Measurements from ENCODE around the gene KIF4A.
A peak's percentile ranks its signal among the peaks of the same experiment; 100 is the strongest.

KIF4A gene

DNA sequence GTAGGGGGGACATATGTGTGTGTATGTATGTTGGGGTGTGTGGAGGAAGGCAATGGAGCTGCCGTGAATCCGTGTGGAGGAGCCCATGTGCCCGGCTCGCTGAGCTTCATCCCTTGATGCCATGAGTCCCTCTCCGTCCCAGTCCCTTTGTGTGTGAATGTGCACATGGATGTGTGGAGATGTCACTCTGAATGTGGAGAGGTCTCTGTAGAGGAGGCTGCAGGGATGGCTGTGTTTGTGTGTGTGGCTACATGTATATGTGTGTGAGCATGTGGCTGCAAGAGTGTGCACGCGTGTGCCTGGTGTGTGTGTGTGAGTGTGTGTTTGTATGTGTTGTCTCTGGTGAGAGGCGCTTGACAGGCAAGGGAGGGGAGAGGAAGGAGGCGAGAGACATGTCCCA lies 156.0 kb downstream of the KIF4A start:
- Histone ChIP-seq H3K9me3 (ENCODE audit: control insufficient read depth, low read length) (no peaks in the 10 kb centered on the region), H3K9ac (ENCODE audit: low read length) (no peak overlapping the region), H3K79me1 (replicated peaks; ENCODE audit: low read length, poor library complexity, severe bottlenecking) (no peaks in the 10 kb centered on the region), H3K4me1 (ENCODE audit: control insufficient read depth, insufficient read depth, low read depth, low read length) (peaks cover 2% of the 10 kb centered on the region), H2BK12ac (ENCODE audit: low read length in 2 of 2) (no peak overlapping the region), H2BK15ac (ENCODE audit: low read depth, poor library complexity, severe bottlenecking) (no peak overlapping the region), H2BK120ac (ENCODE audit: low read depth, low read length) (no peak overlapping the region), H3K14ac (ENCODE audit: low read length in 2 of 2) (no peak overlapping the region), H3K27ac (ENCODE audit: low read length, poor library complexity, severe bottlenecking) (no peak overlapping the region), H4K91ac (ENCODE audit: low read length) (no peak overlapping the region), H3K27me3 (ENCODE audit: control insufficient read depth in 1 of 2, insufficient read depth in 1 of 2, low read length in 2 of 2) (peaks cover 39 to 77% of the 10 kb centered on the region in 2 experiments), H3K23ac (ENCODE audit: low read length in 2 of 2) (no peak overlapping the region), H4K8ac (ENCODE audit: low read length) (no peak overlapping the region), H3K4ac (ENCODE audit: low read depth in 1 of 2, low read length in 2 of 2) (no peak overlapping the region), H2BK5ac (ENCODE audit: low read depth, low read length, poor library complexity, severe bottlenecking) (no peak overlapping the region), H2AFZ (ENCODE audit: low read depth, low read length) (no peak overlapping the region), H3K36me3 (ENCODE audit: control insufficient read depth in 1 of 2, insufficient read depth in 2 of 2, low read depth in 1 of 2, low read length in 2 of 2) (no peaks in the 10 kb centered on the region), H3K18ac (ENCODE audit: low read depth in 1 of 2, low read length in 2 of 2) (no peak overlapping the region), H2AK5ac (ENCODE audit: low read length, severe bottlenecking) (no peak overlapping the region), H3K4me3 (ENCODE audit: insufficient read depth in 1 of 2, low read depth in 1 of 2, low read length in 2 of 2) (no peak overlapping the region), H3K4me2 (ENCODE audit: low read length, poor library complexity, severe bottlenecking) (no peak overlapping the region)
- WGBS: 93% methylated on average over 8 of the region's 9 CpGs
- no peak for DNase-seq

DNA sequence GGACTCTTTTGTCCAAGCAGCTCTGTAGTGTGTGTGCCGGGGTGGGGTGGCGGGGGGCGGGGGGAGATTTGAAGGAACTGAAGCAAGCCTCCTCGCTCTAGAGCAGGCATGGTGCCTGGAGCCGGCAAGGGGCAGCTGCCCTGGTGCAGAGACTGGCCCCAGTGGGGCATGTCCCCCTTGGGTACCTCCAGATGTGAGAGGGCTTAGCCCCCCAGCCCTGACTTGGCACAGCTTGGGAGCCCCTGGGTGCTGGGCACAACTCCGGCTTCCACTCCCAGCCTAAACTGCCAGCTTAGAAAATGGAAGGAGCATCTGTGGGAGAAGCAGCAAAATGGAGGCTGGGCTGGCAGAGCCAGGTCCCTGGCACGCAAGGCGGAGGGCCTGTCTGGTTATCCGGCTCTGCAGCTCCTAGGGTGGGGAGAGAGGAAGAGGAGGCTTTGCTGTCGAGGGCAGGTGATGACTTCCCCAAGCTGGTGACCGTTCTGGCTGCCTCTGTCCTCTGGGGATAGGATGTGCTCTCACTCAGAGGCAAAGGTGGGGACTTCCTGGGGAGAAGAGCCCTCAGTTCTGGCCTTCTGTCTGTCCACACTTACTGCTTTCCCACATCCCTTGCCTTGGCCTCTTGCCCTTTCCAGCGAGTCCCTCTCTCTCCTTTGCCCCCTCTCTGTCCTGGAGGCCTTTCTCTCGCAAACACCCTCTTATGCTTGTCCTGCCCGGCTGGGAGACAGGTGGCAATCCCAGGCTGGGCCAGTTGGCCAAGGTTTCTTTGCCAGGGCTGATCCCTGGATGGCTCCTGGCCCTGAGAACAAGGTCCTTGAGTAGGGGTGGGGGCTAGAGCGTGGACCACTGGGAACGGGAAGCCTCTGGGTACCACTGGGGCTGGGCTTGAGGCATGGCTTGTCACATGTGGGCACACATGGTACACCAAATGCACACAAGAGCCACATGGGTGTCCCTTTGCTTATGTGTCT lies 156.8 kb downstream of the KIF4A start:
- Histone ChIP-seq H3K4me3 (ENCODE audit: insufficient read depth in 1 of 2, low read depth in 1 of 2, low read length in 2 of 2) (no peak overlapping the region), H2AFZ (ENCODE audit: low read depth, low read length) (no peak overlapping the region), H2BK15ac (ENCODE audit: low read depth, poor library complexity, severe bottlenecking) (no peak overlapping the region), H3K23ac (ENCODE audit: low read length in 2 of 2) (no peak overlapping the region), H3K4ac (ENCODE audit: low read depth in 1 of 2, low read length in 2 of 2) (no peak overlapping the region), H3K36me3 (ENCODE audit: control insufficient read depth in 1 of 2, insufficient read depth in 2 of 2, low read depth in 1 of 2, low read length in 2 of 2) (no peaks in the 10 kb centered on the region), H3K4me1 (ENCODE audit: control insufficient read depth, insufficient read depth, low read depth, low read length) (peaks cover 2% of the 10 kb centered on the region), H3K4me2 (ENCODE audit: low read length, poor library complexity, severe bottlenecking) (no peak overlapping the region), H3K27me3 (ENCODE audit: control insufficient read depth in 1 of 2, insufficient read depth in 1 of 2, low read length in 2 of 2) (peaks cover 36 to 73% of the 10 kb centered on the region in 2 experiments), H4K91ac (ENCODE audit: low read length) (no peak overlapping the region), H2AK5ac (ENCODE audit: low read length, severe bottlenecking) (no peak overlapping the region), H3K79me1 (replicated peaks; ENCODE audit: low read length, poor library complexity, severe bottlenecking) (no peaks in the 10 kb centered on the region), H3K14ac (ENCODE audit: low read length in 2 of 2) (no peak overlapping the region), H4K8ac (ENCODE audit: low read length) (no peak overlapping the region), H2BK12ac (ENCODE audit: low read length in 2 of 2) (no peak overlapping the region), H3K9ac (ENCODE audit: low read length) (no peak overlapping the region), H3K9me3 (ENCODE audit: control insufficient read depth, low read length) (no peaks in the 10 kb centered on the region), H3K18ac (ENCODE audit: low read depth in 1 of 2, low read length in 2 of 2) (no peak overlapping the region), H3K27ac (ENCODE audit: low read length, poor library complexity, severe bottlenecking) (no peak overlapping the region), H2BK5ac (ENCODE audit: low read depth, low read length, poor library complexity, severe bottlenecking) (no peak overlapping the region), H2BK120ac (ENCODE audit: low read depth, low read length) (no peak overlapping the region)
- 90% methylated on average over 7 of the region's 16 CpGs for WGBS
- no peak for DNase-seq

DNA sequence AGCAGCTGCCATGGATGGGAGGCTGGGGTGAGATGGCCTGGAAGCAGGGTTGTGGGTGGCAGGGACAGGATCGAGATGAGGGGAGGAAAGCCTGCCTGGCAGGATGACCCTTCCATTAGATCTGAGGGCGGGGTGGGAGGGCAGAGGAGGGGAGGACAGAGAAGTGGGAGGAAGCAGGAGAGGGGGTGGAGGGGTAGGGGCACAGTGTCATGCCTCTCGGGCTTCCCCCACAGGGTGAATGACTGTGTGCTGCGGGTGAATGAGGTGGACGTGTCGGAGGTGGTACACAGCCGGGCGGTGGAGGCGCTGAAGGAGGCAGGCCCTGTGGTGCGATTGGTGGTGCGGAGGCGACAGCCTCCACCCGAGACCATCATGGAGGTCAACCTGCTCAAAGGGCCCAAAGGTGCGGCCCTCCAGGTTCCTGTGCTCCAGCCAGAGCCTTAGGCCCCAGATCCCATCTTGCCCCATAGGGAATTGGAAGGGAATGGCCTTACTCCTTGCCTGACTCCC lies 159.6 kb downstream of the KIF4A start:
- WGBS: 90% methylated on average over 5 of the region's 14 CpGs
- H2BK12ac ChIP-seq (ENCODE audit: low read length in 2 of 2): no peak overlapping the region
- H2BK120ac ChIP-seq (ENCODE audit: low read depth, low read length): no peak overlapping the region

DNA sequence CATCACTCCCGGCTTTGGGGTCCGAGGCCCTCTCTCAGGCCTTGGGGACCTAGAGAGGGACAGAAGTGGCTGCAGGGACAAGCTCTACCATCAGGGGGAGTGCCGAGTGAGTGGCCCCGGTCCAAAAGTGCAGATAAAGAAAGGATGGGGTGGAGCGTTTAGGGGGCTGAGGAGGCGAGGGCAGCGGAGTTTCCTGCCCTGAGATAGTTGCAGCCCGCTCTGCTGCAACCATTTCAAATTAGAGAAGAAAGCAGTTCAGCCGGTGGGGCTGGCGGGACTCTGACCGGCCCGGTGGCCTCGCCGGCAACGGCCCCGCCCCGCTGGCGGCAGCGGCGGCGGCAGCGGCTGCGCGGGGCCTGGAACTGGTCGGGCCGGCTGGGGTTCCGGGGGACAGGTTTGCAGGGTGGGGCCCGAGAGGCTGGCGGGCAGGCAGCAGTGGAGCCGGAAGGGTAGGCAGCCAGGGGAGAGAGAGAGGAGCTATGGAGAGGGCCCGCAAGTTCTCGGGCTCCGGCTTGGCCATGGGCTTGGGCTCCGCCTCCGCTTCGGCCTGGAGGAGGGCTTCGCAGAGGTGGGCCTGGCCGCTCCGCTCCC lies 162.3 kb downstream of the KIF4A start:
- peak overlapping the region; percentile 19 for H2BK5ac ChIP-seq (ENCODE audit: low read depth, low read length, poor library complexity, severe bottlenecking)
- no peaks in the 10 kb centered on the region for H3K9me3 ChIP-seq (ENCODE audit: control insufficient read depth, low read length)
- no peaks in the 10 kb centered on the region for H3K79me1 ChIP-seq (replicated peaks; ENCODE audit: low read length, poor library complexity, severe bottlenecking)
- H2AFZ ChIP-seq (ENCODE audit: low read depth, low read length): no peak overlapping the region
- H2BK120ac ChIP-seq (ENCODE audit: low read depth, low read length): peak overlapping the region; percentile 49
- H3K27me3 ChIP-seq (ENCODE audit: control insufficient read depth in 1 of 2, insufficient read depth in 1 of 2, low read length in 2 of 2): peaks cover 4 to 32% of the 10 kb centered on the region in 2 experiments
- no peak overlapping the region for H3K14ac ChIP-seq (ENCODE audit: low read length in 2 of 2)
- H2BK12ac ChIP-seq (ENCODE audit: low read length in 2 of 2): no peak overlapping the region
- peak overlapping the region; percentile 85 for H4K8ac ChIP-seq (ENCODE audit: low read length)
- peak overlapping the region; percentile 75 to 79 for H3K4ac ChIP-seq (ENCODE audit: low read depth in 1 of 2, low read length in 2 of 2)
- no peak overlapping the region for H2AK5ac ChIP-seq (ENCODE audit: low read length, severe bottlenecking)
- H3K4me2 ChIP-seq (ENCODE audit: low read length, poor library complexity, severe bottlenecking): peak overlapping the region; percentile 74
- H4K91ac ChIP-seq (ENCODE audit: low read length): peak overlapping the region; percentile 50
- H3K27ac ChIP-seq (ENCODE audit: low read length, poor library complexity, severe bottlenecking): no peak overlapping the region
- peak; percentile 46 for DNase-seq
- 1% methylated on average over 39 of the region's 39 CpGs for WGBS
- H3K4me1 ChIP-seq (ENCODE audit: control insufficient read depth, insufficient read depth, low read depth, low read length): peaks cover 5% of the 10 kb centered on the region
- peak overlapping the region; percentile 37 to 62 for H3K18ac ChIP-seq (ENCODE audit: low read depth in 1 of 2, low read length in 2 of 2)
- H3K9ac ChIP-seq (ENCODE audit: low read length): peak overlapping the region; percentile 74
- H3K4me3 ChIP-seq (ENCODE audit: insufficient read depth in 1 of 2, low read depth in 1 of 2, low read length in 2 of 2): peak overlapping the region; percentile 60 to 76
- no peak overlapping the region for H3K23ac ChIP-seq (ENCODE audit: low read length in 2 of 2)
- no peaks in the 10 kb centered on the region for H3K36me3 ChIP-seq (ENCODE audit: control insufficient read depth in 1 of 2, insufficient read depth in 2 of 2, low read depth in 1 of 2, low read length in 2 of 2)
- H2BK15ac ChIP-seq (ENCODE audit: low read depth, poor library complexity, severe bottlenecking): no peak overlapping the region

More for the DNA sequence above, 159.6 kb downstream of the KIF4A start:
- Histone ChIP-seq H3K4me3 (ENCODE audit: insufficient read depth in 1 of 2, low read depth in 1 of 2, low read length in 2 of 2) (no peak overlapping the region), H3K4ac (ENCODE audit: low read depth in 1 of 2, low read length in 2 of 2) (no peak overlapping the region), H3K4me1 (ENCODE audit: control insufficient read depth, insufficient read depth, low read depth, low read length) (peaks cover 6% of the 10 kb centered on the region), H4K8ac (ENCODE audit: low read length) (no peak overlapping the region), H3K9me3 (ENCODE audit: control insufficient read depth, low read length) (no peaks in the 10 kb centered on the region), H2BK15ac (ENCODE audit: low read depth, poor library complexity, severe bottlenecking) (no peak overlapping the region), H2AK5ac (ENCODE audit: low read length, severe bottlenecking) (no peak overlapping the region), H3K14ac (ENCODE audit: low read length in 2 of 2) (no peak overlapping the region), H2BK5ac (ENCODE audit: low read depth, low read length, poor library complexity, severe bottlenecking) (no peak overlapping the region), H3K36me3 (ENCODE audit: control insufficient read depth in 1 of 2, insufficient read depth in 2 of 2, low read depth in 1 of 2, low read length in 2 of 2) (no peaks in the 10 kb centered on the region), H3K9ac (ENCODE audit: low read length) (no peak overlapping the region), H3K23ac (ENCODE audit: low read length in 2 of 2) (no peak overlapping the region), H3K27ac (ENCODE audit: low read length, poor library complexity, severe bottlenecking) (no peak overlapping the region), H3K79me1 (replicated peaks; ENCODE audit: low read length, poor library complexity, severe bottlenecking) (no peaks in the 10 kb centered on the region), H3K27me3 (ENCODE audit: control insufficient read depth in 1 of 2, insufficient read depth in 1 of 2, low read length in 2 of 2) (peaks cover 27 to 48% of the 10 kb centered on the region in 2 experiments), H2AFZ (ENCODE audit: low read depth, low read length) (no peak overlapping the region), H4K91ac (ENCODE audit: low read length) (no peak overlapping the region), H3K4me2 (ENCODE audit: low read length, poor library complexity, severe bottlenecking) (no peak overlapping the region), H3K18ac (ENCODE audit: low read depth in 1 of 2, low read length in 2 of 2) (no peak overlapping the region)
- no peak for DNase-seq
